Sciatic nerve (tissue), 2 donors: ENCODE data around the gene AKT3. TPM values are rescaled to one million over a fixed set of nuclear protein-coding genes. Genes with fewer than 3 reads are reported as not detected.

Experiments used
- ATAC-seq: fragments of 200-7000 bp; cut with Tn5 transposase; one replicate; pipeline ENCODE4 v1.9.1; 2020; ENCODE audit warnings: mild to moderate bottlenecking, moderate library complexity
- DNase-seq: peaks from one replicate; pipeline ENCODE4 v3.0.0-alpha.2; 2020; ENCODE audit warnings: low spot score
- intact Hi-C: fragments of 100-400 bp; cut with DNase I; formaldehyde crosslinking; loops from one replicate; pipeline ENCODE4 v1.14.2; 2022
- total RNA-seq: library from RNA; stranded (reverse); fragmentation: NEBNext Ultra II Directional; extraction: Animal tissue kit (Norgen Biotek cat#: 25700); gene quantifications from one replicate; pipeline ENCODE4 v1.2.1, GENCODE V29; 2021
- donor health status: DM: no; HTN: no; CAD: no.
- donor health status: DM: no; HTN: no; CAD: no.

AKT3 gene
- total RNA-seq, 1 donor from 2014 or later, result 143 TPM

- no peak for ATAC-seq
- no peak for DNase-seq
- intact Hi-C loops, result no loop called here
These were observed 380.5 kb downstream of the AKT3 start for GRCh38 chr1:243469497-243469896.

- intact Hi-C loops, result no loop called here
- DNase-seq (no peak), ATAC-seq (no peak)
These were observed 384.3 kb downstream of the AKT3 start for GRCh38 chr1:243465738-243466137.

GRCh38 chr1:243465081-243465480 is 385.0 kb downstream of the AKT3 start:
- ATAC-seq (no peak), DNase-seq (no peak)
- intact Hi-C loops, result no loop called here

- DNase-seq, result no peak
- intact Hi-C loops, result no loop called here
- no peak for ATAC-seq
These were observed 386.9 kb downstream of the AKT3 start for GRCh38 chr1:243462929-243463697.

GRCh38 chr1:243461700-243462099 is 388.3 kb downstream of the AKT3 start:
- DNase-seq, result no peak
- intact Hi-C loops, result no loop called here
- no peak for ATAC-seq

GRCh38 chr1:243459059-243459458 is 391.0 kb downstream of the AKT3 start:
- intact Hi-C loops, result no loop called here
- ATAC-seq, result no peak
- no peak for DNase-seq

- no peak for DNase-seq
- intact Hi-C loops, result no loop called here
- no peak for ATAC-seq
These were observed 392.6 kb downstream of the AKT3 start for GRCh38 chr1:243457363-243457982.

- ATAC-seq, result no peak
- intact Hi-C loops, result no loop called here
- no peak for DNase-seq
These were observed 394.0 kb downstream of the AKT3 start for GRCh38 chr1:243455760-243456651.

GRCh38 chr1:243454328-243454997 is 395.6 kb downstream of the AKT3 start:
- intact Hi-C loops, result no loop called here
- DNase-seq (no peak), ATAC-seq (no peak)

GRCh38 chr1:243452092-243452491 is 398.0 kb downstream of the AKT3 start:
- no peak for DNase-seq
- no peak for ATAC-seq
- intact Hi-C loops, result no loop called here

GRCh38 chr1:243449373-243449772 is 400.7 kb downstream of the AKT3 start:
- intact Hi-C loops, result no loop called here
- no peak for ATAC-seq

GRCh38 chr1:243447844-243448243 is 402.2 kb downstream of the AKT3 start:
- DNase-seq, result no peak
- intact Hi-C loops, result no loop called here
- ATAC-seq, result no peak

More at GRCh38 chr1:243449373-243449772, 400.7 kb downstream of the AKT3 start:
- no peak for DNase-seq

- intact Hi-C loops, result no loop called here
- DNase-seq (no peak), ATAC-seq (peak; percentile 84)
These were observed 402.7 kb downstream of the AKT3 start for GRCh38 chr1:243447347-243447746.

- intact Hi-C loops, result no loop called here
- ATAC-seq (no peak), DNase-seq (no peak)
These were observed 406.5 kb downstream of the AKT3 start for GRCh38 chr1:243443557-243443956.

- DNase-seq (no peak), ATAC-seq (no peak)
- intact Hi-C loops, result no loop called here
These were observed 408.4 kb downstream of the AKT3 start for GRCh38 chr1:243441601-243442000.

GRCh38 chr1:243440406-243440805 is 409.6 kb downstream of the AKT3 start:
- DNase-seq (no peak), ATAC-seq (no peak)
- intact Hi-C loops, result no loop called here

GRCh38 chr1:243438815-243439214 is 411.2 kb downstream of the AKT3 start:
- ATAC-seq, result no peak
- DNase-seq, result no peak
- intact Hi-C loops, result no loop called here
